GM21381 (cell line): ENCODE measurements around the gene LHFPL2.
"Not testable (repeated sequence)": the region's sequence is repeated elsewhere in the genome, so short reads cannot be mapped to it uniquely, and the experiment has no call there.

Experiments
- ATAC-seq: cut with Tn5 transposase; IDR thresholded peaks from one replicate; pipeline ENCODE4 v1.9.1; 2021; ENCODE audit warnings: mild to moderate bottlenecking, moderate library complexity; ENCODE audit not compliant: unreplicated experiment

The LHFPL2 gene

DNA sequence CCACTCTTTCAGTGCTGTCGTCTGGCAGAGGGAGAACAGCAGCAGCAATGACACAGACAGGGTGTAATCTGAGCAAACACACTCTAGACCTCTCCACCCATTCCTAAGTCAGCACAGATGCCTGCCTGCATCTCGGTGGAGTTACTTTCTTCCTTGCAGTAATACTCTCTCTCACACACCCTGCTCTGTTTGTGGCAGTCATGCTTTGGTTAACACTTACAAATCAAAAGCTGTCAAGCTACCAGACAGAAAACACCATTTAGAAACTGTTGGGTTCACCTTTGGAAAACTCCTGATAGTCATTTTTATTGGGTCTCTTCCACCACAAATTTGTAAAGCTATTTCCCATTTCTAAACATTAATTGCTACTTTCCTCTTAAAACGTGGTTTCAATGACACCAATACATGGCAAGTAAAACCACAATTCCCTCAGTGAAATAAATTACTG lies 27.3 kb downstream of the LHFPL2 start:
- no peak for ATAC-seq

DNA sequence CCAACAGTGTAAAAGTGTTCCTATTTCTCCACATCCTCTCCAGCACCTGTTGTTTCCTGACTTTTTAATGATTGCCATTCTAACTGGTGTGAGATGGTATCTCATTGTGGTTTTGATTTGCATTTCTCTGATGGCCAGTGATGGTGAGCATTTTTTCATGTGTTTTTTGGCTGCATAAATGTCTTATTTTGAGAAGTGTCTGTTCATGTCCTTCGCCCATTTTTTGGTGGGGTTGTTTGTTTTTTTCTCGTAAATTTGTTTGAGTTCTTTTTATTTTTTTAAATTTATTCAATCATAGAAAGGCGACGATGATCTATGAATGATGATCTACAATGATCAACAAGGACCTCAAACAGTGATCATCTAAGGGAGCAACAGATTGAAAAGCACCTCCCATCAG lies 28.5 kb downstream of the LHFPL2 start:
- ATAC-seq = not testable (repeated sequence)

DNA sequence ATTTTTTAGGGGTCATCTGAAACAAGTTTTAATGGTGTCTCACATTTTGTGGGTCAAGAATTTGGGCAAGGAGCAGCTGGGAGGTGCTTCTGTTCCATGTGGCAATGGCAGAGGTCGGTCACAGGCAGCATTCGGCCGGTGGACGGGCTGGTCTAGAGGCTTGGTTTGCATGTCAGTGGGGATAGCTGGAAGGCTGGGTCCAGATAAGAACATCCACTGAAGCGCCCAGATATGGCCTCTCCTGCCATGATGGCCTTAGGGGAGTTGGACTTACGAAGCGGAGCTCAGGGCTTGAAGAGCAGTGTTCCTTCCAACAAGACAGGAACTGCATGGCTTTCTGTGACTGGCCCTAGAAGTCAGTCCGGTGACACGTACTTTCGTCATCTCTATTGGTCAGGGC lies 30.3 kb downstream of the LHFPL2 start:
- no peak for ATAC-seq

DNA sequence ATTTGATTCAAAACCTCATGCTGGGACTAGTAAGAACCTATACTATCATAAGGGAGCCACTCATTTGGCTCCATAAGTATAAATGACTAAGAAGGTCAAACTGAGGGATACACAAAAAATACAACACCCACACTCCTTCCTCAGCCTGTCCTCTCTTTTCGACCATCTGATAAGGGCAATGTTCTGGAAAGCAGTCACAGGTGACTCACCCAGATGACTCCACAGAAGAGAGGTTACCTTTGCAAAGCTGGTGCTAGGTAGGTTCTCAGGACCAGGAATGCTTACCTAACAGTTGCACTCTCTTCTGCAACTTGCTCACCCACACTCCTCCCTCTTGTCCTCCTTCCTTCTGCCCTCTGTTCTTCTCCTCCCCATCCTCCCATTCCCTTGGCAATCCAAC lies 32.9 kb downstream of the LHFPL2 start:
- ATAC-seq = no peak

DNA sequence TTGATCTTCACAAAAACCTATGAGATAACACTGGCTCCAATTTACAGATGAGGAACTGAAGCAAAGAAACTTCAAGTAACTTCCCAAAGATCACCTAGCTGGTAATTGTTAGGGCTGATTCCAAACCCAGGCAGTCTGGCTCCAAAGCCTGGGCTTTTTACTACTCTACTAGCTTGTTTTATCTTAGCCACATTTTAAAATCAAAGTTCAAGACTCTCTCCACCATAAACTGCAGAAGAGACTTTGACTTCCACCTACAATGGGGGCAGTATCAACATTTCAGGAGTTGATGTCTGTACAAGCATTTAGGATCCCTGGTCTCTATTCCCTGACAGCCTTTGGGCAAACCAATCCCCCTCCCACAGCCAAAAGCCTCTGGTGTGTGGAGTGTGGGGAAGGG lies 33.8 kb downstream of the LHFPL2 start:
- ATAC-seq = no peak

DNA sequence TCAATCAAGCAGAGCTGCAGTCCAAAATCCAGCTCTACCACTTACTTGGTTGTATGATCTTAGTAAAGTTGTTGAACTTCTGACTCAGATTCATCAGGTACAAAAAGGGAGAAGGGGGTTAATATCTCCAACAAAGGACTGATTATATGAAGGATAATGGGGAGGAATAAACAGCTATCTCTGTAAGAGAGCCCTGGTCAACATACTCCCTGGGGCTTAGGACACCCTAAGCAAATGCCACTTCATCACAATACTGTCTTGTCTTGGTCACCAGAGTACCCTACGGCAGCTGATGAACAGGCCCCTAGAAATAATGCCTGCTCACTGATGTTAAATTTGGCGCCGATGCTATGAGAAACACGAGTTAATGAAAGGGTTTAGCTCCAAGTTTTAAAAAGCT lies 34.8 kb downstream of the LHFPL2 start:
- ATAC-seq = no peak

DNA sequence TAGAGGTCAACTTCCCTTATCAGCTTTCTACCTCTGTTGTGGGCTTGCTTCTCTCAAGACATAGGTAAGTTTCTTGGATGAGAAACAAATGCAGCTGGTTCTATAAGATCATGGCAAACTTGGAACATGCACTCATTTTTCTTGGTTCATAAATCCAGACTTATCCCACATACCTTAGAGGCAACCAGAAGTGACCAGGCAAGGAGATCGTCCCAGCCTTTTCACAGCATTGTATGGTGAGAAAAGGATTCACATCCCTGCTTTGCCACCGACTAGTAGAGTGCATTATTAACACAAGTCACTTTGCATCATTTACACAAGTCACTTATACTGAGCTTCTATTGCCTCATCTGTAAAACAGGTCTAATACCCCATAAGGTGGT lies 35.4 kb downstream of the LHFPL2 start:
- no peak for ATAC-seq

DNA sequence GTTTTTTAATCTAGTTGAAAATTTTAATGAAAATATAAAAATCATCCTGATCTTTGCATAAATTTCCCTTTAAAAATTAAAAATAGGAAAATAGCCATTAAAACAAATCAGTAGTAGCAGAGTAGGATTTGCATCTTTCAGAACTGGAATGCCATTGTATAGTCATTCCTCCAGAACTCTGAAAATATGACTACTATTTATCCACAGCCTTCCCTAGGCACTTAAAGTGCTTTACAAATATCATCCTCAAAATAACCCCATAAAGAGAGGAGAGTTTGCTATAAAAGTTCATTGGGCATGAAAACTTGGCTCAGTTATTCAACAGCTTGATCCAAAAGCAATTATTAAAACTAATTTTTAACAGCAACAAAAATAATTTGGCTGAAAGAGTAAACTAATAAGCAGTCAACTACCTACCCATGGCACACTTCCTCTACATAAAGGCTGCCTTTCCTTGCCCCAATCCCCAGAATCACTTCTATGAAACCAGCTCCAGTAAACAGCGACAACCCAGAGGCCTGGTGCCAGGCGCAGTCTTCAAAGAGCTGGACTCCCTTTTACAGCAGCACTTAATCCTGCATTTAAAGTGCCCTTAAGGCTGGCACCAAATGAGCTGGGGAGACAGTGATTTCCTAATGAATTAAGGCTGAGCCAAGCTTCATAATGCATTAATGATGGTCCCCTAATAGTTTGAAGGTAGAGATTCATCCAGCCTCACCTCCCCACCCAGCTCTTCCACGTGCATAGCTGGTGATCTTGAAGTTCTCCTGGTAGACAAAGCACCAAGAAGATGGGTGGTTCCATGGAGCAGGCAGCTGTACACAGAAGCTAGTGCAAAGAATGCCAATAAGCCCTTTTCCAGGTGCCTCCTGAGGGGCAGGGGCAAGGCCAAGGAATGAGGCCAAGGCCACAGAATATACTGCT lies 36.1 kb downstream of the LHFPL2 start:
- ATAC-seq = no peak

DNA sequence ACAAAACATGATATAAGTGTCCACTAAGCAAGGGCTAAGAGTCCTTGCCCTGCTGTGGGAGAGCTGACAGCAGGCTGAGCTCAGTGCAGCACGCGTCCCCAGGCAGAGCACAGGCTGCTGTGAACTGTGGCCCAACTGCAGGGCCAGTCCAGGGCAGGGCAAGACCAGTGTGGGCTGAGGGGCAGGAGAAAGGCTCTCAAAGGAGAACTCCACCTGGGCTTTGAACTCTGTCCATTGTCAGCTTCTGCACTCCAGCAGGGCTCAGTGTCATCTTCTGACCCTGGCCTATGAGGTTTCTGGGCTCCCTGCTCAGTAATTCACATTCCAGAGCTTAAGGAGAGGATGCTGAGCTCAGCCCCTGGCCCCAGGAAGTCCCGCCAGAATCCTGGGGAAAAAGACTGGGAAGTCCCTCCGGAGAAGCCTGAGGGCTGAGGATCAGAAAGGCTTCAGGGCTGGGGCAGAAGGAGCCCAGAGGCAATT lies 37.4 kb downstream of the LHFPL2 start:
- ATAC-seq = no peak

DNA sequence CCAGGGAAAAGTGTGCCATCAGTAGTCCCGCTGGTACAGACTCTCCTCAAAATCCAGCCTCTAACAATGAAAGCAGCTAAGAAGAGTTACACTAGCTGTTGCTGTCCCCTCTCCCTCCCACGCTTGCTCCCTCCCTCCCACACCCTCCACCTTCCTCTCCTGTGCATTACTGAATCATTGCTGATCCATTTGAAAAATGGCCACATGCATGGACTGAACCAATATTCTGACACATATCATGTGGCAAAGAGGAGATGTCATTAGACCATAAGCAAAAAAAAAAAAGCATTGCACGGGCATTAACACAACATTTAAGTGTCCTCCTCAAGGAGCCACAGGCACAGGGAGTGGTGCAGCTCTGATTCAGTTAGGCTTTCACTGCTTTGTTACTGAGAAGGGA lies 37.9 kb downstream of the LHFPL2 start:
- ATAC-seq = no peak

DNA sequence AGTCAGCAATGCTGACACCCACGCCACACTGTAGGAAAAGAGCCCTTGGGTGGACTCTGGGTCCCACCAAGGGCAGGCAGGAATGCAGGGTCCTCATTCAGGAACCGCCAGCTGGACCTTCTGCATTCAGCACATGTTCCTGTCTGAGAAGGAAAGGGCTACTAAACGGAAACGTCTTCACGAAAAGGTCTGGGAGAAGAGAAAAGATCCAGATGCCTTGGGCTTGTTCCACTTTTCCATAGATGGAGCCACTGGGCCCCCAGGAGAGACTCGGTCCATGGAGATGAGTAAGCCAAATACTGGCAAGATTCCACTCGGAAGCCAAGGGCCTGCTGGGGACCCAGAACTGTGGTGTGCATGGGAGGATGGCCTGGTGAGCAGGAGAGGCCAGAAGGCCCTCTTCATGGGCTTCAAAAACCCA lies 38.4 kb downstream of the LHFPL2 start:
- no peak for ATAC-seq

DNA sequence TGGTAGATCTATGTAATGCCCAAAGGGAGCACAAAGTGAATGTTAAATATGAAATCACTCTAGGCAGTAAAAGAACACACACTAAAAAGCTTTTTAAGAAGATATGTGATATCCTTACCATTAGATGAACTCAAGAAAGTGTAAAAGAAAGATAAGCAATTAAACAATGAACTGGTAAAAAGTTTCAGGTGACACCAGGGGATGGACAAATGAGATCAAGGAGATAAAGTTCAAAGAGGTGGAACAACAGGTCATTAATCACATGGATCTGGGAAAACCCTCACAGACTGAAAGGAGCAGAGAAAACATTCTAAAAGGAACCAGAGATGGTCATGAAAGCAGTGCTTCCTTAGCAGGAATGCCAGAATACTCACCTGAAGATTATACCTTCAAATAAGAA lies 40.7 kb downstream of the LHFPL2 start:
- ATAC-seq = no peak

DNA sequence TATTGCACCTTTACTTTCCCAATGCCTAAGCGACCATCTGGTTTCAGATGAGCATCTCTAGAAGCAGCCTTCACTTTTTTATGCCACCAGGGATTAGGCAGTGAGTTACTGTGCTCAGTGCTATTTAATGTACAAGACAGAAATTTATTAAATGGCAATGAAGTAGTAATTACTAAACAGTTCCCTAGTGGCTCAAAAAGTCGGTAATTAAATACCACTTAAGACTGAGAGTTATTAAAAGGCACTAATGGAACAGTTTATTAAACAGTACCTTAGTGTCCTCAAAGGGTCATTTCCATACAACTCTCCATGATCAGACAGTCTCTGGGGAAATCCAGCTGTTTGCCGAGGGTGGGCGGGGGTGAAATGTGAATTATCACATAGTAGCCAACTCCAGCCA lies 42.3 kb downstream of the LHFPL2 start:
- no peak for ATAC-seq

DNA sequence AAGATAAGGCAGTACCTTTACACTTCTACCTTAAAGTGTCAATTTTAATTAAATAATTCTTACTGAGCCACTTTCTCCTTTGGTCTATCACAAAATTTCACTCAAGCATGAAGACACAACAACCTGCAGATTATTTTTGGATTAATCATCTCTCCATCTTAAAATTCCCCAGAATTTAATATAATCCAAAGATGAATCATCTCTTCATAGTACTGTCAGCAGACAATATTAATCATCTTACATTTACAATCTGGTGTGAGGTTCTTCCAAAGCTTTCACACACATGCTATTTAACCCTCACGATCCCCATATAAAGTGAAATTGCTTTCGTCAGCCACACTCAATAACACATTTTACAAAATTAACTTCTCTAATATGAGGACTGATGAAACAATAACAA lies 43.0 kb downstream of the LHFPL2 start:
- no peak for ATAC-seq

DNA sequence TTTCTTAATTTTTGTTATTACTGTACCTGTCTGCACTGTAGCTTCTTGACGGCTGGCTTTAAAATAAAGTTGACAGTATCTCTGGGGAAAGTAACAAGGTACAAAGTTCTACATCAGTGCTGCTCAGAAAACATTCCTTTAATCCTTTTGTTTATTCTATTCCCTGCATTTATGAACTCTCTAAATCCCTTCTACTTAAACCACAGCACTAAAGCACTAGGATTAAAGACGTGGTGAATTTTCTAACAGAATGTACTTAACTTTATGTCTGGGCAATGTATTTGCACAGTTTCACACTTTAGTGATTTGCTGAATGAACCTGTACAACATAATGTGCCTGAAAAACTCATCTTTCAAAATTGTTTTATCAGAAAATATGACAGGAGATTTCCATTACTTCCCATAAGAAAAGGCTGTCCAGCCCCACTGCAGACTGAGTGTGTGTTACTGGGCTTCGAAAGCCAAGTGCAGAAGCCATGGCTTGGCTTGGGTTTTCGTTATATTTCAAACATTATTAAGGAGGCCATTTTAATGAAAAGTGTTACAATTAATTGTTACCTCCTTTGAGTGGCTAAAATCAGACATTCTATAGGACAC lies 43.8 kb downstream of the LHFPL2 start:
- ATAC-seq = no peak

DNA sequence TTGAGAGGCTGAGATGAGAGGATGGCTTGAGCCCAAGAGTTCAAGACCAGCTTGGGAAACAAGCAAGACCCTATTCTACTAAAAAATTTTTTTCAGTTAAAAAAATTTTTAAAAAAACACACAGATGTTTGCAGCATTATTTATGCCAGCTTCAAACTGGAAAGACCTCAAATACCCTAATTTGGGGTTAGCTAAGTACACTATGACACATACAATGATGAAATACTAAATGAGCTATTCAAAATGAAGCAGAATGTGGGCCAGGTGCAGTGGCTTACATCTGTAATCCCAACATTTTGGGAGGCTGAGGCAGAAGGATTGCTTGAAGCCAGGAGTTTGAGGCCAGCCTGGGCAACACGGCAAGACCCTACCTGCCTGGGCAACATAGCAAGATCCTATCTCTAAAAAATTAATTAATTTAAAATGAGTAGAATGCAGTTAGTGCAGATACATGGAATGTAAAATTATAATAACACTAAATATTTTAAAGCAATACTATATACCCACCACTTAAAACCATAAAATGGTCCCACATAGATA lies 44.9 kb downstream of the LHFPL2 start:
- ATAC-seq = no peak

DNA sequence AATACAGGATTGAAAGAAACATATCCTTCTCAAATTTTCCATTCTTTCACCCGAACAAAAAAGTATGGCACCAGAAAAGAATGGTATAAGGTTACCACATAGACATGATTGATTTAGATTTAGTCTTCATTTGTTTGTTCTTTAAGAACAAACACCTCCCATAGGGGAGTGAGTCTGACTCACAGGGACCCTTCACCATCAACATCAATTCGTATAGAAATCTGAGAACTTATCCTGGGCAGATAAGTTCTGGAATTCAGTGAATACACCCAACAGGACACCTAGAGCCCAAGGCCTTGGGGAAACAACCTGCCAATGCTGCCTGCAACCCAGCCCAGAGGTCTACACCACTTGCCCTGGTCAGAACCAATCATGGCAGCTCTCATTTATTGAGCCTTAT lies 46.2 kb downstream of the LHFPL2 start:
- ATAC-seq = no peak

DNA sequence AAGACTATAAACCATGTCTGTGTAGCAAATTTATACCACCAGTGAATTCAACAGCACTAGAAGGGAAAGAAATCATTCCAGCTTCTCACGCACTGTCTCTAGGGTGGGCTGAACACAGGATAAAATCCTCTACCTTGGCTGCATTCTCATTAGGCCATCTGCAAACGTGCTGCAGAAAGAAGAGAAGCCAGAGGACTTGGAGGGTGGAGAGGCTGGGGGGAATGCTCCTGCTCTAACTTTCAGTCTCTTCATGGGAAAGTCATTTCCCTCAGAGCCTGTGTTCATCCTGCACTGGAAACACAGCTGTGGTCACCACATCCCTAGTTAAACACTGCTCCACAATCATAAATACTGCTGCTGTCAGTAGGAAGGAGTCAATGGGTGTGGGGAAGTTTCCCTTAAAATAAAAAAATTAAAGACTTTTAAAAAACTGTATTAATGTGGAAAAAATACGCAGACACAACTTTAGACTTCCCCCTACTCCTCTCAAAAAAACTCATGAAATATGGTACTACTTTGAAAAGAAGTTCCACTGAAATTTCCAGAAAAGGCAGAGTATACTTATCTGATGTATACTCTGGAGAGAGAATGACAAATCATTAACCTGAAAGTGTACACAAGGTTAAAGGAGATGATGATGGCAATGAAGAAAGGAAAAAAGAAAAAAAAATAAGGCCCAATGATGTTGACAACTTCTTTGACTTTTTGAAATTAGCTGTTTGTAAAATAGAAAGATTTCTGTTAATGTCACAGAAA lies 46.8 kb downstream of the LHFPL2 start:
- no peak for ATAC-seq

DNA sequence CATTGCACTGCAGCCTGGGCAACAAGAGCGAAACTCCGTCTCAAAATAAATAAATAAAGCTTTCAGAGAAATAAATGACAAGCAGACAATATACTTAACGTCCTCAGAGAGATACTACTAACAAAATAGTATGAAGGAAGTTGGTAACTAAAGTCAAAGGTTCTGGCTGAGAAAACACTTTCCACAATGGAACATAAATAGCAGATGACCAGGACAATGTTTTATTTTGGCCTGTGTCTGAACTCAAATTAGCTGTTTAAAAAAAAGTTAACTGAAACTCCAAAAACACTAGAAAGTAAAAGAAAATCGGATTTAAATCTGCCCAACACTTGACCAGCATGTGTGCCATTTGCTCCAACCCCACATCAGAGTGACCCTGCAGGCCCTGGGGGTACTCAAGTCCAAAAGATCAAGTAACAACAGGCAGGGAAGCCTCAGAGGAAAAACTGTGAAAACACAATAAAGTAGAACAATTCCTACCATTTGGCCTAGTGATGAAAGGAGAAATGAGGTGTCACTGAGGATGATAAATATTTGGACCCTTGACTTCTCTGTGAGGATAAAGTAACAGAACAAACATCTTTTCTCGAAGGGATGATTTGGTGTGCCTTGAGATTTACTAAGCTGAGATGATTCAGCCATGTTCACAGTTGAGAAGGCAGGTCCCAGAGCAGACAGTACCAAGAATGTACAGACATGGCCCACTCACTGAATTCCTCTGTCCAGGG lies 47.7 kb downstream of the LHFPL2 start:
- ATAC-seq = no peak

DNA sequence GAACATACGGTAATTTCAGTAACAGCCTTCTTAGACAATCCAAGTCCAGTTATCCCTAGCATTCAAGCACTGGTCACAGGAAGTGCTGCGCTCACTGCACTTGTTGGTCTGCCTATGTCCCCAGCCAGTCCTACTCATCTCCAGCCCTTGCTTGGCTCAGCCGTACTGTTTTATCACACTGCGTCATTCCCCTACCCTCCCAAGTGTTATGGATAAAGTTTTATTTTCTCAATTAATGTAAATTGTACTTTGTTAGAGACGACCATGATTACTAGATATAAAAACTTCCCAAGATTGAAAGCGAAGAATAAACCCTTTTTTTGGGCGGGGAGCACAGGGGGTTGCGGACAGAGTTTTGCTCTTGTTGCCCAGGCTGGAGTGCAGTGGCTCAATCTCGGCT lies 49.6 kb downstream of the LHFPL2 start:
- no peak for ATAC-seq

DNA sequence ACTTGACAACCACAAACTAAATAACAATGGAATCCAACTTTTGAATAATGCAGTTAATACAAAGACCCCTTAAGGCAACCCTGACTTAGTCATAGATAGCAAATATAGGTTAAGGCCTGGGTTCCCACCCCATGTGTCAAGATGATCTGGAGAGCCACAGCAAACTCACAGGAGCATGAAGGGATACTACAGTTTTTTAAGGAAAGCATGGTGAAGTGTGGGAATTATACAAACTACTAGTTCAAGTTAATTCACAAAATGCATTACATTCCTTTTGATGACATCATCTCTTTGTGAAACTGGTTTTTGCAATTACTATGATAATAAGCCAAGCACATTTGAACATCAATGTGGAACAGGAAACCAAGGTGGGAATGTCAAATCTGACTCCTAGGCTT lies 50.6 kb downstream of the LHFPL2 start:
- ATAC-seq = no peak
